Activated CD8-positive, alpha-beta memory T cell treated with anti-CD3 and anti-CD28 coated beads, Interleukin-2, amount 50 U/mL, for 4 hours (primary cell): Measurements from ENCODE around the gene BCL2L12.
"Not testable (repeated sequence)": the region's sequence is repeated elsewhere in the genome, so short reads cannot be mapped to it uniquely, and the experiment has no call there.

ENCODE experiments used
- DNase-seq: peaks from one replicate; pipeline ENCODE4 v3.0.0-alpha.2; 2020

Gene BCL2L12, protein sequence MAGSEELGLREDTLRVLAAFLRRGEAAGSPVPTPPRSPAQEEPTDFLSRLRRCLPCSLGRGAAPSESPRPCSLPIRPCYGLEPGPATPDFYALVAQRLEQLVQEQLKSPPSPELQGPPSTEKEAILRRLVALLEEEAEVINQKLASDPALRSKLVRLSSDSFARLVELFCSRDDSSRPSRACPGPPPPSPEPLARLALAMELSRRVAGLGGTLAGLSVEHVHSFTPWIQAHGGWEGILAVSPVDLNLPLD

DNA sequence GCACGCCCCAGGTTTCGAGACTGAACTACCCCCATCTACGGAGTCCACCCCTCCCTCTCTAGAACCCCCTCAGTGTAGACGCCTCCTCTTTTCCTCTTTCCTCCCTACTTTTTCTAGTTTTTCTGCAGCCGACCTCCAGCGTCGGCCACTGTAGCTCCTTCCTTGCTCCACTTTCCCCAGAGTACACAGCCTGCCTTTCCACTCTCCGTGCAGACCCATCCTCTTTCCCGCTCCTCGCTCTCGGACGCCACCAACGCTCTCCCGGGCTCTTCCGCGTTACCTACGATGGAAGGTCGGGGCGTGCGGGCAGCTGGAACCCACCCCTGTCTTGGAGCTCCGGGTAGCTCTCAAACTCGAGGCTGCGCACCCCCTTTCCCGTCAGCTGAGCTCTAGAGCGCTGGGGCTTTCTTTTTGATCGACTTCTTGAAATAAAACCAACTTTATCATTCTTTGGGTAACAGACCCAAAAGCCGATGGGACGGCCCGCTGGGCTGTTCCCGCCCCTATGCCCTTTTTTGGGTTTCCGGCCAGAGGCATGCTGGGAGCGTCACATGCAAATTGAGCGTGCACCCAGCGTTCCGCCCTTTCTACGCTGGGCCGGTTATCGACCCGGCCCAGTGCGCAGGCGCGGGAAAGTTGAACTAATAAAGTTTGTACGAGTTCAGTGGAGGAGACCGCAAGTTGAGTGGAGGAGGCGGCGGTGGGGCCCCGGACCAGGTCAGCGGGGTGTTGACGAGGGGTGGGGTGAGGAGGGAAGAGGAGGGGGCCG is at the start of gene BCL2L12, which contains the start of gene IRF3:
BCL2L12 (plus strand) TSS at position 583 of the 769 bp plus-strand sequence. CDS start 760 bp downstream, outside the sequence.
IRF3 (minus strand) TSS at position 507 of the 769 bp plus-strand sequence. CDS start 1,019 bp downstream, outside the sequence.
- DNase-seq = peak; percentile 100

DNA sequence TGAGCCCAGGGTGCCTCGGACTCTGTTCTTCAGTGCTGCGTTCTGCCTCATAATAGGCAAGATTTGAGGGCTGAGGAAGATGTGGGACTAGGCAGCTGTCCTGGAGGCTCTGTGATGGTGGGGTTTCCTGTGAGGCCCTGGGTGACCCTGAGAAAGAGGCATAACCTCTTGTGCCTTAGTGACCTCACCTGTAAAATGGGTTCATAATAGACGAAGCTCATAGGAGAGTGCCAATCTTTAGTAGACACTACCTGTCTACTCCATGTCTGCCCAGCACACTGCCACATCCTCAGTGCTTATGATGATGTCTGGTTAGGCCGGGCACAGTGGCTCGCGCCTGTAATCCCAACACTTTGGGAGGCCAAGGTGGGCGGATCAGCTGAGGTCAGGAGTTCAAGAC is 49.2 kb upstream of the BCL2L12 start:
- DNase-seq = no peak

DNA sequence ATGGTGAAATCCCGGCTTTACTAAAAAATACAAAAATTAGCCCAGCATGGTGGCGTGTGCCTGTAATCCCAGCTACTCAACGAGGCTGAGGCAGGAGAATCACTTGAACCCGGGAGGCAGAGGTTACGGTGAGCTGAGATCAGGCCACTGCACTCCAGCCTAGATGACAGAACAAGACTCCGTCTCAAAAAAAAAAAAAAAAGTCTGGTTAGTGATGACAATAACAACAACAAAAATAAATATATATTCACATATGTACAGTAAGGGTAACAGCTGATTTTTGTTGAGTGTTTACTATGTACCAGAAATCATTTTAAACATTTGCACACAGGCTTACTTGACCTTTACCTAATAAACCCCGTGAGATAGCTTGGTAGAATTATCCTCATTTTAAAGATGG is 48.8 kb upstream of the BCL2L12 start:
- DNase-seq = no peak

DNA sequence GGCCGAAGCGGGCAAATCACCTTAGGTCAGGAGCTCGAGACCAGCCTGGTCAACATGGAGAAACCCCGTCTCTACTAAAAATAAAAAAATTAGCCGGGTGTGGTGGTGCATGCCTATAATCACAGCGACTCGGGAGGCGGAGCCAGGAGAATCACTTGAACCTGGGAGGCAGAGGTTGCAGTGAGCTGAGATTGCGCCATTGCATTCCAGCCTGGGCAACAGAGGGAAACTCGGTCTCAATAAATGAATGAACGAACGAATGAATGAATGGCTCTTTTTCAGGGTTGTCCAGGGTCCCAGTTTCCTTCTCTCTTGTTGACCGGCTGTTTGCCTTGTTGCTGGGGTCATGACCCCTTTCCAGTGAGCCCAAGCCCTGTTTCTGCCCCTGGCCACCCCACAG is 47.9 kb upstream of the BCL2L12 start:
- not testable (repeated sequence) for DNase-seq

DNA sequence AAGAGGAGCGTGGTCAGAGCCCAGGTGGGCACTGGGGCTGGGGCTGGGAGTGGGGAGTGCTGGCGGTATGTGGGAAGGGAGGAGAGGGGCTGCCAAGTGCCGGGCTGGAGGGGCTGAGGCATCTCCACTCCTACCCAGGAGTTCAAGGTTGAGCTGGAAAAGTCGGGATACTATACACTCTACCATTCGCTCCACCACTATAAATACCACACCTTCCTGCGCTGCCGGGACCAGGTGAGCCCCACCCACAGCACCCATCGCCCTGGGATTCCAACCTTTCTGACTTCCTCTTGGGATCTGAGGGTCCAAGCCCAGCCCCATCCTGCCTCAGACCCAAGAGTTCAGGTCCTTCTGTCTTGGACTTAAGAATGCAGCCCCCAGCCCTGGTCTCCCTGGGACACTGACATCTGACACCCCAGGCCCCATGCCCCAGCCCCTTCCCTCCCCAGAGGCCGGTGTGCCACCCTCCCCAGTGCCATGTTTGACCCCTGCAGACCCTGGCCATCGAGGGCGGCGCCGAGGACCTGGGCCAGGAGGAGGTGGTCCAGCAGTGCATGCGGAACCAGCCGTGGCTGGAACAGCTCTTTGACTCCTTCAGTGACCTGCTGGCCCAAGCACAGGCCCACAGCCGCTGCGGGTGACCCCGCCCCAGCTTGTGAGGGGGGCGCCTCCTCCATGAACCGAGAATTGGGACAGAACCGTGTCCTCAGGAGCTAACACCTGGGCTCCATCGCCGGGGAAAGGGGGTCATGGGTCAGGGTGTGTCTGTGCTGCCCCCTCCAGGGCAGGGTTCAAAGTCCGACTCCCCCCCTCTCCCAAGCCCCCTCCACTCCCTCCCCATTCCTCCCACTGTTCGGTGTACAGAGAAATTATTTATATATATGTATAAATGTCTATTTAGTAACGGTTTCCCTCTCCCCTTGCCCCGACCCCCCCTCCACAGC is 40.5 kb upstream of the BCL2L12 start:
- no peak for DNase-seq

DNA sequence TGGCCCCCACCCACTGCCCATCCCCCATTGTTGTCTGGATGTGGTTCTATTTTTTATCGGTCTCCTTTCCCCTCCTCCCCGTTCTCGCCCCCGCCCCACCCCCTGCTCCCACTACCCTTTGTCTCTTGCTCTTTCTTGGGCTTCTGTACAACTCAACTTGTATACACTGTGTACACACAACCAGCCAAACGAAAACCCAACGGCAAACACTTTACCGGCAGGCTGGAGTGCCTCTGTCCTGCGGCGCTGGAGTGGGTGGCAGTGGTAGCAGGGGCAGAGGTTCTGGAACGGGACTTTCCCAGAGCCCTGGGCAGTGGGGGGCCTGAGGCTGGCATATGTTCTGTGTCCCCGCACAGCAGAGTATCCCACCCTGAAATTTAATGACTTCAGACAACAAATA is 39.5 kb upstream of the BCL2L12 start:
- DNase-seq = no peak

DNA sequence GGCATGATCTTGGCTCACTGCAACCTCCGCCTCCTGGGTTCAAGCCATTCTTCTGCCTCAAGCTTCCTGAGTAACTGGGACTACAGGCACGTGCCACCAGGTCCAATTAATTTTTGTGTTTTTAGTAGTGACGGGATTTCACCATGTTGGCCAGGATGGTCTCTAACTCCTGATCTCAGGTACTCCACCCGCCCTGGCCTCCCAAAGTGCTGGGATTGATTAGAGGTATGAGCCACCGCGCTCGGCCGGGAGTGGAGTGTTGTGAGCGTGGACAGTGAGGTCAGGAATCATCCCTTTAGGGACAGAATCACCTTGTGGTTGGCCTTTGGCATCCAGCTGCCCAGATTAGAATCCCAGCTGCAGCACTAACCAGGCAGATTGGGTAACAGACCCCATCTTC is 36.1 kb upstream of the BCL2L12 start:
- DNase-seq = no peak

DNA sequence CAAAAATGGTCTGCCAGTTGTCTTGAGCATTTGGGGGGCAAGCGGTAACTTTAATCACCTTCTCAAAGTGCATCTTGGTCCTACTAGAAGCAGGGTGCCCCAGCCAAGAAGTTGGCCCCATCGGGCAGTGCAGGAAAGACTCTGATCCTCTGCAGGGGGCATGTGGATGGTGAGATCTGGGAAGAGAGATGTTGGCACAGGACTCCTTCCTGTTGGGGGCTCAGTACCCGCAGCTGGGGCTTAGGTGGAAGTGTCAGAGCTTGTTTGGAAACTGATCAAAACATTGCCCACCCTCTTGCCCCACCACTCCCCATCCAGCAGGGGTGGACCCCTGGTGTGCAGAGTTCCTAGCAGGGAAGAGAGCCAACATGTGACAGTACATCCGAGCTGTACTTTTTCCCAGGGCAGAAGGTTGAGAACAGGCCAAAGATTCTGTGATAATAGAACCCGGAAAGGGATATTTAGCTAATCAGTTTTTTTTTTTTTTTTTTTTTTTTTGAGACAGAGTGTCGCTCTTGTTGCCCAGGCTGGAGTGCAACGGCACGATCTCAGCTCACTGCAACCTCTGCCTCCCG is 34.6 kb upstream of the BCL2L12 start:
- DNase-seq = no peak

DNA sequence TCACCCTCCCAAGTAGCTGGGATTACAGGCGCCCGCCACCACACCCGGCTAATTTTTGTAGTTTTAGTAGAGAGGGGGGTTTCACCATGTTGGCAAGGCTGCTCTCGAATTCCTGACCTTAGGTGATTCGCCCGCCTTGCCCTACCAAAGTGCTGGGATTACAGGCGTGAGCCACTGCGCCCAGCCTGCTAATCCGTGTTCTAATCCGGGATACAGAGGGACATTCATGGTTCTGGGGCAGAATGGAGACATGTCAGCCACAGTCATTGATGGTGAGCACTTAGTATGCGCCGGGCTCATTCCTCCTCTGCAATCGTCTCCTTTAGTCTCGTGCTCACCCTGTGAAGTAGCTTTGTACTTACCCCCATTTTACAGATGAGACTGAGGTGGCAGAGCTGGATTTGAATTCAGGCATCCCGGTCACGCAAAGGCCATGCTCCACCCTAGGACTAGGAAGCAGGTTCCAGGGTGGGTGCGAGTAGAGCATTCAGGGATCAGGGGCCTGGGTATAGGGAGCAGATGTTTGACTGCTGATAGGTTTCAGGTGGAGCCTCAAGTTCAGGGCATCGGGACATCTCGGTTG is 34.0 kb upstream of the BCL2L12 start:
- DNase-seq = no peak

DNA sequence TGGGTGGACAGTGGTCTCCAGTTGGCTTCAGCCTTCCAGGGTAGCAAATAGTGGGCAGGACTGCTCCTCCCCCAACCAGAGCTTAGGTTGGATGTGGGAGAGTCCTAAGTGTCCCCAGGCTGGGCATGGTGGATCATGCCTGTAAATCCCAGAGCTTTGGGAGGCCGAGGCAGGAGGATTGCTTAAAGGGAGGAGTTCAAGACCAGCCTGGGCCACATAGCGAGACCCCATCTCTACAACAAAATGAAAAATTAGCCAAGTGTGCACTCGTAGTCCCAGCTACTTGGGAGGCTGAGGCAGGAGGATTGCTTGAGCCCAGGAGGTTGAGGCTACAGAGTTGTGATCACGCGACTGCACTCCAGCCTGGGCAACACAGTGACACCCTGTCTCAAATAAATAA is 33.2 kb upstream of the BCL2L12 start:
- no peak for DNase-seq

DNA sequence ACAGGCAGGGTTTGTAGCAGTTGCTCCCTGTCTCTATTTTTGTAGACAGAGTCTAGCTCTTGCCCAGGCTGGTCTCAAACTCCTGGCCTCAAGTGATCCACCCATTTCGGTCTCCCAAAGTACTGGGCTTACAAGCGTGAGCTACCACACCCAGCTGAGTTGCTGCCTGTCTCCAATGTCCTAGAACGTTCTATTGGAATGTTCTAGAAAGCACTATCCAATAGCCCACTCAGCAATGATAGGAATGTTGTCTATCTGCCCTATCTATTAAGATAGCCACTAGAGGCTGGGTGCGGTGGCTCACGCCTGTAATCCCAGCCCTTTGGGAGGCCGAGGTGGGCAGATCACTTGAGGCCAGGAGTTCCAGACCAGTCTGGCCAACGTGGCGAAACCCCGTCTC is 32.5 kb upstream of the BCL2L12 start:
- not testable (repeated sequence) for DNase-seq

DNA sequence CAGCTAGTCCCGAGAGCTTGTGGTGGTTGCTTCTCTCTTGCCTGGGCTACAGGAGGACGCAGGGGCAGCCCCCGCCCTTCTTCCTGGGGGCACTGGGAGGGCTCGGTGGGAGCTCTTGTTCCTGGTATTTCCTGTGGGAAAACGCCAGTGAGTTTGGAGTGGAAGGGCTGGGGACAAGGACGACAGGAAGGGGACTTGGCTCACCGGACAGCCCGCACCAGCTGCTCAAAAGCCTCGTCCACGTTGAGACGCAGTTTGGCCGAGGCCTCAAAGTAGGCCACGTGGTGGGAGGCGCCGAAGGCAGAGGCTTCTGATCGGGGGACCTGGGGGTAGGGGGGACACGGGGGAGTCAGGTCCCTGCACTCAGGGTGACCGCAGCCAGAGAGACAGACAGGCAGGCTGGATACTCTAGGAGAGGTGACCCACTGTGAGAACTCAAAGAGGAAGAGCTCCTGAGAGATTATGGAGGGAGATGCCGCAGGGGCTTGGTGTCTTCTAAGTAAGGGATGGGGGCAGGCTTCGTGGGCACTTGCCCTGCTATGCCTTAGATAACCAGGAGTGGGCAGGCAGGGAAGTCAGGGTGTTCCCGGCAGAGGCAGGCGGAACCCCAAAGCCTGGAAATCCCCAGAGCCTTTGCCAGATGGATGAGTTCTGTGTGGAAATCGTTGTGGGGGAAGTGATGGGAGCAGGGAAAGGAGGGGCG is 30.1 kb upstream of the BCL2L12 start:
- no peak for DNase-seq

DNA sequence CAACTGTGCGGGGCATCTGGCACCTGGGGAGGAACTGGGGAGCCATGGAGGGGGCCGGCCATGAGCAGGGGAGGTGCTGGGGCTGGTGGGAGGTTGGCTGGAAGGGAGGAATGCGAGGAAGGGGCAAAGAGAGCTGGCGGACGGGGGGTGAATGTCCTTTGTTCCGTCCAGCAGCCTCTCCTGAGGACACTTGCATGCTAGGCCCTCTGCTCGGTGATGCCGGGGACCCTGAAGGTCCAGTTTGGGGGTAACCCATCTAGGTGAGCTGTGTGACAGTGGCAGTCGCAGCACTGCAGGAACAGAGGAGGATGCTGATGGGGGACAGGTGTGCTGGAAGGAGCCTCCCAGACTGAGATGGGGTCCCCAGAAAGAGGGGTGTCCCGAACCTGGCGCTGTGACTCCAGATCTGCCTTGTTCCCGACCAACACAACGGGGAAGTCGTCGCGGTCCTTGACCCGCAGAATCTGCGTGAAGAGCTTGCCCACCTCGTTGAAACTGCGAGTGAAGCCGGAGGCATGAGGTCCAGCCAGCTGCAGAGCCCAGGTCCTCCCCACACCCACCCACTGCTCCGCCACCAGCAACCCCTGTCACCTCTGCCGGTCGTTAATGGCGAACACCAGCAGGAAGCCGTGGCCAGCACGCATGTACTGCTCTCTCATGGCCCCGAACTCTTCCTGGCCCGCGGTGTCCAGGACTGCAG is 29.4 kb upstream of the BCL2L12 start:
- DNase-seq = no peak

DNA sequence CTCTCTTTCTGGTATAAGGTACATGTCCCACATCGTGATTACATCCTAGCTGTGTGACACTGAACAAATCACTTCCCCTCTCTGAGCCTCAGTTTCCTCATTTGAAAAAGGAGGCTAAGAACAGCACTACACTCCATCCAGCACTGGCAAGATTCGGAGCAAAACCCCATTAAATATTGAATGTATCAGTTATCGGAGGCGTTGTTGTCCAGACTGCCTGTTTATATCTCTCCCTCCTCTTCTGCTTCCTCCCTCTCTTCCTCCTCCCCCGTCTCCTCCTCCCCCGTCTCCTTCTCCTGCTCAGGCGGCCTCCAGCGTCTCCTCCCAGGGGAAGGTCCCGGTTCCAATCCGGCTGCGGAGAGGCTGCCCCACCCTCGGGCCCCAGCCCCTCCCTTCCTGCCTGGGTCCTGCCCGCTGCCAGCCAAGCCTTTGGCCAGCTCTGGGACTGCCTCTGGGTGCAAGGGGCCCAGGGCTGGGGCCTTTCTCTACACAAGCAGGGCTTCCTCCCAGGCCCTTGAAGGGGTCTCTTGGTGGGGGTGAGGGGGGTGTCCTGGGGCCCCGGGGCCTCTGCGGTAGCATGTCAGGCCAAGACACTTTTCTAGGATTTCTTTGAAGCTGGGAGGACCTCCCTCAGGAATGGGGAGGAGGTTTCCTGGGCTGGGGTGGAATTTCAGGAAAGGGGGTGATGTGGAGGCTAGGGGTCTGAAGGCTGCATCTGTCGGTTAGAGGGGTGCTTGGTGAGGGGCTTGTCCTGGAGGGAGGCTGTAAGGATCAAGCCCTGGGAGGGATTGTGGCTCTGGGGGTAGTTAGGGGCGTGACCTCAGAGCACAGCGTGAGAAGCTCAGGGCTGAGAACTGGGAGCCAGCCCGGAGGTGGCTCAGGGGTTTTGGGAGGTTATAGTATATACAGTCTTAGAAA is 27.7 kb upstream of the BCL2L12 start:
- DNase-seq = no peak

DNA sequence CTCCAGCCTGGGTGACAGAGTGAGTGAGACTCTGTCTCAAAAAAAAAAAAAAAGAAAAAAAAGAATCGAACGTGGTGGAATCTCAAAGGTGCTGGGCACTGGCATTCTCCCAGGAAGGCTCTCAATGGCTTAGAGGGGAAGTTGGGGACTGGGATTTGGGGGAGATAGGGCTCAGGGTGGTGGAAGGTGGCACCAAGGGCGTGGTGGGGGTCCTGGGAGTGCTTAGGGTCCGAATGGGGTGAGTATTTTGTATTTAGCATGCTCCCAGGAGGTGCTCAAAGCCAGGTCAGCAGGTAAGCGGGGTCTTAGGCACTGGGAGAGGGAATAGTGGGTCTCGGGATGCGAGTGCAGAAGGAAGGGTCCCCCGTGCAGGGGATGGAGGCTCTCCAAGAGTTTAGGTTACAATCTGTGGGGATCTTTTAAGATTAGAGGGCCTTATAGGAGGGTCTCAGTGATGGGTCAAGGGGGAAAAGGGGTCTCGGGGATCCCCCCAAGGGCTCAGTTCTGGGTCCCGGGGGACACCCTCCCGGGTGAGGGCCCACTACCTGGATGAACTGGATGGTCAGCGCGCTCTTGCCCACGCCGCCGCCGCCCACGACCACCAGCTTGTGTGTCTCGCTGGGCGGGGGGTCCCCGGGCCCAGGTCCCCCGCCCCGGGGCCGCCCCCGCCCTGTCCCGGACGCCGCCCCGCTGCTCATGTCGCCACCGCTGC is 26.2 kb upstream of the BCL2L12 start:
- no peak for DNase-seq

DNA sequence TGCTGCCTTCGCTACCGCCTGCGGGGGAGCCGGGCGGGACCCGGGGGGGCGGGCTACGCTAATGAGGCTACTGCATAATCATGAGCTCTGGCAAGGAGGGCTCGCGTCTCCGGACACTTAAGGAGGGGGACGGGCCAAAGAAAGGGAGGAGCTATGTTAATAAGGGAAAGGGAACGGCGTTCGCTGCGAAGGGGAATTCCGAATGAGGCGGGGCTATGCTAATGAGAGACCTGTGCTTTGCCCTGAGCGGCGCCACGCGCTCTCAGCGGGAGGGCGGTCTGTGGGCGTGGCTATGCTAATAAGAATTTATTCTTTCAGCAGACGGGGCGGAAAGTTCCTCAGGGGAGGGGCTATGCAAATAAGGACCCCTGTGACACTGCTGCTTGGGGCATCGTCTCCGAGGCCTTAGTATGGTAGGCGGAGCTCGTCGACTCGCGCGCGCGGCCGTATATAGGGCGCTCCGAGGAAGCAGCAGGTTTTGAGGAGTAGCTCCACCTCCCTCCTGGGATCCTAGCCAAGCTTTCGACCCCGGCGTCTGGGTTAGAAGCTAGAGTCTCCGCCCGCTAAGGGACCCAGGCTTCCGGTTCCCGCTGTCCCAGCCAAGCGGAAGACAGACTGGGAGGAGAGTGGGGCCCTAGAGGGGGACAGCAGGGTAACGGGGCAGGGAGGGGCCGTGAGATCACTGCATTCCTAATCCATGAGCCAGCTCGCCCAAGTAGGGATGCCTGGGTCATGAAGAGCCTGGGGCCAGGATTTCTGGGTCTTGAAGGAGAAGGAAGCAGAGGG is 25.4 kb upstream of the BCL2L12 start, which contains the start of gene RRAS:
RRAS (minus strand) TSS at position 31 of the 786 bp plus-strand sequence. CDS start 45 bp downstream, outside the sequence.
- peak; percentile 99 for DNase-seq

DNA sequence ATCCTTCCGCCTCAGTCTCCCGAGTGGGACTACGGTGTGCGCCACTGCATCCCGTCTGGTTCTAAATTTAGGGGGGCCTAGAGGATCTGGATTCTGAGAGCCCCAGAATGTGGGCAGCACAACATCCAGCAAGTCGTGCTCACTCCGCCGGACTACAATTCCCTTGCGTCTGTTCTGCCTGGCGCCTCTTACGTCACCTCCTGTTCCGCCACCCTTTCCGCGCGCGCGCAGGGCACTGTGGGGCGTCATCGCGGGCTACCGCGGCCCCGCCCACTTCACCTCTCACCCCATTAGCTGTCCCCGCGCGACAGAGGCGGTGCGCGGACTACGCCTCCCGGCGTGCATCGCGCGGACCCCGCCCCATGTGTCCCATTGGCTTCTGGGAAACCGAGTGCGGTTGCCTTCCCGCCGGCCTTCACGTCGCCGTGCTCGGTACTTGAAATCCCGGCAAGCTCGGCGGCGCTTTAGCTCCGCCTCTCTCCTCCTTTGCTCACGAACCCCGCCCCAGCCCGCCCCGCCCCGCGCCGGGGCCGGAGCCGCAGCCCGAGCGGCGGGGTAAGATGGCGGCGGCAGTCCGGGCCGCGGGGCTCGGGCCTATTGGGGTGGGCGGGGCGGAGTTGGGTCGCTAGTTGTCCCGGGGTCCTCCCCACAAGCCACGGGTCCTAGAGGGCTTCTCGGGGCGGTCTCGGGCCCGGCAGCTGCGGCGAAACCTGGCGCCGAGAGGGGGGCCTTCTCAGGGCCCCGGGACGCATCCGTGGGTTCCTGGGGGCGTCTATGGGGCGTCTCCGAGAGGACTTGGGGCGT is 23.8 kb upstream of the BCL2L12 start, which contains the start of gene SCAF1:
SCAF1 (plus strand) TSS at position 522 of the 804 bp plus-strand sequence. CDS start 2,818 bp downstream, outside the sequence.
- peak; percentile 98 for DNase-seq
